HepG2 (cell line): ENCODE data around the gene UBE2E1. TPM values are rescaled to one million over a fixed set of nuclear protein-coding genes. Genes with fewer than 3 reads are reported as not detected.

Source experiments
- ATAC-seq: fragments of 200-7000 bp; cut with Tn5 transposase; 3 replicates; pipeline ENCODE4 v1.9.1; 2020; ENCODE audit warnings: mild to moderate bottlenecking, moderate library complexity
- BruUV-seq: library from RNA; stranded (reverse); fragments of 400-500 nt; replicated peaks from 2 replicates; lab custom pipeline; 2021; lab: Mats Ljungman, UMichigan
- CTCF ChIA-PET: fragments of 300-600 bp; formaldehyde crosslinking; extraction: SDS; loops from one replicate; lab custom pipeline; 2021; ENCODE audit warnings: low total read pairs, inconsistent platforms, low intra/inter-chr PET ratio; lab: Yijun Ruan, JAX
- POLR2A ChIA-PET: fragments of 350-600 bp; sonication (Branson Sonifier 250); formaldehyde crosslinking; loops from one replicate; lab custom pipeline; 2020; ENCODE audit warnings: antibody characterized with exemption, inconsistent platforms; lab: Yijun Ruan, JAX
- DNase-seq: peaks from one replicate; pipeline ENCODE4 v3.0.0-alpha.2; 2015; ENCODE audit warnings: low spot score
- FAIRE-seq: peaks from 3 replicates; lab custom pipeline; 2011; peaks lifted over from hg19 to GRCh38; lab: Jason Lieb, UNC
- H2AFZ ChIP-seq: one replicate; pipeline ENCODE4 v1.6.1; 2011; ENCODE audit warnings: low read length, inconsistent platforms
- H3K27ac ChIP-seq: fragments of 300-600 bp; 3 replicates; pipeline ENCODE4 v1.8.0; 2011; ENCODE audit warnings: mixed run types, mild to moderate bottlenecking, mixed read lengths, low read length, inconsistent platforms; ENCODE audit not compliant: insufficient read depth; ENCODE audit errors: extremely low read length
- H3K27me3 ChIP-seq, 2 experiments: fragments of 200-600 bp in 1 of 2; 2 replicates in 1 of 2; 3 replicates in 1 of 2; pipeline versions ENCODE4 v1.6.0 to v1.8.0; 2011; ENCODE audit warnings: low read length in 2 of 2, mild to moderate bottlenecking in 2 of 2, moderate library complexity in 2 of 2, inconsistent platforms in 1 of 2; ENCODE audit not compliant: insufficient read depth in 2 of 2, control insufficient read depth in 1 of 2
- H3K36me3 ChIP-seq, 2 experiments: fragments of 200-600 bp in 1 of 2; replicated peaks in 1 of 2; 2 replicates in 1 of 2; 3 replicates in 1 of 2; pipeline versions ENCODE4 v1.5.1 to v1.8.0; 2011; ENCODE audit warnings: low read length in 2 of 2, inconsistent platforms in 1 of 2; ENCODE audit not compliant: insufficient read depth in 2 of 2, control insufficient read depth in 1 of 2
- H3K4me1 ChIP-seq: 2 replicates; pipeline ENCODE4 v1.5.1; 2012; ENCODE audit warnings: low read length, inconsistent platforms; ENCODE audit not compliant: insufficient read depth
- H3K4me2 ChIP-seq: 2 replicates; pipeline ENCODE4 v1.6.0; 2011; ENCODE audit warnings: low read depth, low read length, inconsistent platforms
- H3K4me3 ChIP-seq, 3 experiments: fragments of 200-600 bp in 1 of 3; sonication (generic), shearing (Covaris generic) in 1 of 3; replicated peaks in 1 of 3; 2 replicates each; pipeline ENCODE4 v1.5.1; 2011 to 2016; ENCODE audit warnings: low read length in 3 of 3, inconsistent platforms in 2 of 3, low read depth in 2 of 3, mild to moderate bottlenecking in 2 of 3, control low read depth in 1 of 3, mixed read lengths in 1 of 3; ENCODE audit not compliant: insufficient read depth in 1 of 3
- H3K79me2 ChIP-seq: one replicate; pipeline ENCODE4 v1.6.1; 2011; ENCODE audit warnings: low read length, inconsistent platforms; ENCODE audit not compliant: insufficient read depth
- H3K9ac ChIP-seq: 2 replicates; pipeline ENCODE4 v1.6.0; 2011; ENCODE audit warnings: mild to moderate bottlenecking, low read depth, low read length, inconsistent platforms; ENCODE audit not compliant: insufficient read depth
- H3K9me3 ChIP-seq: 2 replicates; pipeline ENCODE4 v1.5.1; 2012; ENCODE audit warnings: mild to moderate bottlenecking, low read length
- H4K20me1 ChIP-seq: 2 replicates; pipeline ENCODE4 v1.6.0; 2011; ENCODE audit warnings: inconsistent platforms, mild to moderate bottlenecking, low read length, moderate library complexity; ENCODE audit not compliant: insufficient read depth
- ADNP ChIP-seq: sonication (generic); formaldehyde crosslinking; IDR thresholded peaks from 2 replicates; pipeline ENCODE4 v1.4.0; 2020; ENCODE audit warnings: missing genetic modification reagents
- MATR3 ChIP-seq: sonication (generic); formaldehyde crosslinking; IDR thresholded peaks from 2 replicates; pipeline ENCODE4 v1.4.0; 2020; ENCODE audit warnings: missing genetic modification reagents
- MZF1 ChIP-seq: sonication (generic); formaldehyde crosslinking; IDR thresholded peaks from 2 replicates; pipeline ENCODE4 v1.8.1; 2023; ENCODE audit warnings: mild to moderate bottlenecking, missing genetic modification reagents, borderline replicate concordance
- SMAD3 ChIP-seq: sonication (generic); formaldehyde crosslinking; IDR thresholded peaks from 2 replicates; pipeline ENCODE4 v1.4.0; 2020; ENCODE audit warnings: missing genetic modification reagents
- SMC3 ChIP-seq: IDR thresholded peaks from 2 replicates; pipeline ENCODE4 v1.6.1; 2011; ENCODE audit warnings: low read length, improper control_type of control experiment
- ZEB1 ChIP-seq: IDR thresholded peaks from 2 replicates; pipeline ENCODE4 v1.6.1; 2012; ENCODE audit warnings: mild to moderate bottlenecking, low read depth, inconsistent platforms; ENCODE audit not compliant: insufficient replicate concordance
- ZKSCAN8 ChIP-seq: IDR thresholded peaks from 2 replicates; pipeline ENCODE4 v1.6.1; 2016; ENCODE audit warnings: borderline replicate concordance, missing genetic modification reagents, missing compliant biosample characterization
- ZNF546 ChIP-seq: sonication (generic); formaldehyde crosslinking; conservative IDR thresholded peaks from 2 replicates; pipeline ENCODE4 v1.8.1; 2023; ENCODE audit warnings: mild to moderate bottlenecking, missing genetic modification reagents
- ZNF746 ChIP-seq: sonication (generic); formaldehyde crosslinking; IDR thresholded peaks from 2 replicates; pipeline ENCODE4 v1.8.0; 2022; ENCODE audit warnings: mild to moderate bottlenecking, missing genetic modification reagents
- ZSCAN12 ChIP-seq: sonication (generic); formaldehyde crosslinking; IDR thresholded peaks from 2 replicates; pipeline ENCODE4 v1.9.0; 2021; ENCODE audit warnings: mild to moderate bottlenecking, missing genetic modification reagents
- WGBS: methylation state at CpG from one replicate; pipeline ENCODE4 v1.1.6; 2017; ENCODE audit warnings: low lambda C conversion rate; 5-methylcytosine and 5-hydroxymethylcytosine counted together
- in situ Hi-C: cut with HindIII; loops from 2 replicates; pipeline ENCODE4 v1.10.0; 2017; ENCODE audit warnings: low pct_unique_long_range_greater_than_20kb; ENCODE audit not compliant: extremely low pct_ligation_motif_present
- intact Hi-C: fragments of 100-400 bp; cut with micrococcal nuclease; formaldehyde crosslinking; loops from one replicate; pipeline ENCODE4 v1.10.0; 2022; ENCODE audit not compliant: unreplicated experiment
- polyA plus RNA-seq, 8 experiments: library from polyadenylated mRNA; depleted of rRNA in 3 of 8; stranded (reverse) in 7 of 8; unstranded in 1 of 8; fragments of >200 nt; fragmentation: Illumina TruSeq in 4 of 8; extraction: Trizol in 4 of 8; gene quantifications; 2 replicates each; pipeline versions ENCODE4 v1.2.1 to v1.2.3, GENCODE V29; 2011 to 2016; ENCODE audit warnings: low read depth in 4 of 8, missing spikeins in 1 of 8, mixed read lengths in 1 of 8; ENCODE audit not compliant: insufficient read depth in 1 of 8
- total RNA-seq, 5 experiments: library from RNA; depleted of rRNA; stranded (reverse); fragments of >200 nt; fragmentation: Illumina TruSeq; extraction: Trizol; gene quantifications; 2 replicates each; pipeline ENCODE4 v1.2.3, GENCODE V29; 2016; ENCODE audit warnings: low read depth in 1 of 5
- TF ChIP-seq, protein P1 (sequence below): sonication (generic); formaldehyde crosslinking; IDR thresholded peaks from 2 replicates; pipeline ENCODE4 v1.9.0; 2022; ENCODE audit warnings: low read depth, missing genetic modification reagents
- TF ChIP-seq, protein P2 (sequence below): sonication (generic); formaldehyde crosslinking; IDR thresholded peaks from 2 replicates; pipeline ENCODE4 v1.4.0; 2020; ENCODE audit warnings: missing genetic modification reagents, mild to moderate bottlenecking, borderline replicate concordance
- TF ChIP-seq, protein P3 (sequence below): sonication (generic); formaldehyde crosslinking; conservative IDR thresholded peaks from 2 replicates; pipeline ENCODE4 v1.5.0; 2020; ENCODE audit warnings: missing genetic modification reagents

Gene UBE2E1
- total and polyA plus RNA-seq, 2 of the 13 experiments (the other 11 are each of a cell fraction or from before 2014, with no cell fraction given) = 55.4 to 61.8 TPM

DNA sequence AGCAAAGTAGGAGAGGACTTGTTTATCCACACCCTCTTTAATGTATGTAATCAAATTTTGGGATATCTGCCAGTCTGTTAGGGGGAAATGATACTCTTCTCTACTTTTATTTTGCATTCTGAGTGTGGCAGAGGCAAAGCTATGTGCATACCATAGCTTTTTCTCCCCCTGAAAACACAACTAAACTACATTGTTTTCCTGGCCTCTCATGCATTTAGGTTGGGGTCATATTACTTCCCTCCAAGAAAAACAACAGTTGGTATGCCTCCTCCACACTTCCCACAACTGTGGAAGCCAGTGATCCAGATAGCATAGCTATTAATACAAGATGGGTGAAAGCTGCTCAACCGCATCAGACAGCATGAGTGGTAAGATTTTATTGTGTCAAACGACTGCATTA, 118.0 kb downstream of the UBE2E1 start:
- Histone ChIP-seq H3K9me3 (no peaks in the 10 kb centered on the region), H2AFZ (no peak overlapping the region), H3K4me3 (no peak overlapping the region), H3K27ac (no peak overlapping the region), H3K4me2 (no peak overlapping the region), H3K27me3 (no peaks in the 10 kb centered on the region), H3K9ac (no peak overlapping the region), H3K36me3 (peaks cover 3 to 9% of the 10 kb centered on the region in 2 experiments; a peak in 3 of 5 replicates), H3K4me1 (peaks cover 34% of the 10 kb centered on the region), H4K20me1 (peaks cover 16% of the 10 kb centered on the region), H3K79me2 (peaks cover 3% of the 10 kb centered on the region)
- CTCF ChIA-PET = no interaction called here
- no peak for DNase-seq
- intact Hi-C loops (no loop called here), in situ Hi-C loops (no loop called here)
- POLR2A ChIA-PET = interaction anchor here (1.0 kb wide), 1 partner anchor 10 kb away, joined by 3 read pairs; no protein-coding TSS in a partner anchor
- no peak for TF ChIP-seq ZSCAN12 (CRISPR knock-in tag)
- TF ChIP-seq, protein P1, sequence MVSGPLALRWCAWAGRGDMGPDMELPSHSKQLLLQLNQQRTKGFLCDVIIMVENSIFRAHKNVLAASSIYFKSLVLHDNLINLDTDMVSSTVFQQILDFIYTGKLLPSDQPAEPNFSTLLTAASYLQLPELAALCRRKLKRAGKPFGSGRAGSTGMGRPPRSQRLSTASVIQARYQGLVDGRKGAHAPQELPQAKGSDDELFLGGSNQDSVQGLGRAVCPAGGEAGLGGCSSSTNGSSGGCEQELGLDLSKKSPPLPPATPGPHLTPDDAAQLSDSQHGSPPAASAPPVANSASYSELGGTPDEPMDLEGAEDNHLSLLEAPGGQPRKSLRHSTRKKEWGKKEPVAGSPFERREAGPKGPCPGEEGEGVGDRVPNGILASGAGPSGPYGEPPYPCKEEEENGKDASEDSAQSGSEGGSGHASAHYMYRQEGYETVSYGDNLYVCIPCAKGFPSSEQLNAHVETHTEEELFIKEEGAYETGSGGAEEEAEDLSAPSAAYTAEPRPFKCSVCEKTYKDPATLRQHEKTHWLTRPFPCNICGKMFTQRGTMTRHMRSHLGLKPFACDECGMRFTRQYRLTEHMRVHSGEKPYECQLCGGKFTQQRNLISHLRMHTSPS (CRISPR knock-in tag) = no peak
- no peak for TF ChIP-seq ZNF746 (CRISPR knock-in tag)
- no peak for TF ChIP-seq SMC3
- TF ChIP-seq SMAD3 (CRISPR knock-in tag) = no peak
- no peak for TF ChIP-seq ZKSCAN8
- TF ChIP-seq MATR3 (CRISPR knock-in tag) = no peak
- TF ChIP-seq, protein P2, sequence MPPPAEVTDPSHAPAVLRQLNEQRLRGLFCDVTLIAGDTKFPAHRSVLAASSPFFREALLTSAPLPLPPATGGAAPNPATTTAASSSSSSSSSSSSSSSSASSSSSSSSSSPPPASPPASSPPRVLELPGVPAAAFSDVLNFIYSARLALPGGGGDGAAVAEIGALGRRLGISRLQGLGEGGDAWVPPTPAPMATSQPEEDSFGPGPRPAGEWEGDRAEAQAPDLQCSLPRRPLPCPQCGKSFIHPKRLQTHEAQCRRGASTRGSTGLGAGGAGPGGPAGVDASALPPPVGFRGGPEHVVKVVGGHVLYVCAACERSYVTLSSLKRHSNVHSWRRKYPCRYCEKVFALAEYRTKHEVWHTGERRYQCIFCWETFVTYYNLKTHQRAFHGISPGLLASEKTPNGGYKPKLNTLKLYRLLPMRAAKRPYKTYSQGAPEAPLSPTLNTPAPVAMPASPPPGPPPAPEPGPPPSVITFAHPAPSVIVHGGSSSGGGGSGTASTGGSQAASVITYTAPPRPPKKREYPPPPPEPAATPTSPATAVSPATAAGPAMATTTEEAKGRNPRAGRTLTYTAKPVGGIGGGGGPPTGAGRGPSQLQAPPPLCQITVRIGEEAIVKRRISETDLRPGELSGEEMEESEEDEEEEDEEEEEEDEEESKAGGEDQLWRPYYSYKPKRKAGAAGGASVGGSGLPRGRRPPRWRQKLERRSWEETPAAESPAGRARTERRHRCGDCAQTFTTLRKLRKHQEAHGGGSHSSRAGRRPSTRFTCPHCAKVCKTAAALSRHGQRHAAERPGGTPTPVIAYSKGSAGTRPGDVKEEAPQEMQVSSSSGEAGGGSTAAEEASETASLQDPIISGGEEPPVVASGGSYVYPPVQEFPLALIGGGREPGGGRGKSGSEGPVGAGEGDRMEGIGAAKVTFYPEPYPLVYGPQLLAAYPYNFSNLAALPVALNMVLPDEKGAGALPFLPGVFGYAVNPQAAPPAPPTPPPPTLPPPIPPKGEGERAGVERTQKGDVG (CRISPR knock-in tag) = no peak
- TF ChIP-seq, protein P3, sequence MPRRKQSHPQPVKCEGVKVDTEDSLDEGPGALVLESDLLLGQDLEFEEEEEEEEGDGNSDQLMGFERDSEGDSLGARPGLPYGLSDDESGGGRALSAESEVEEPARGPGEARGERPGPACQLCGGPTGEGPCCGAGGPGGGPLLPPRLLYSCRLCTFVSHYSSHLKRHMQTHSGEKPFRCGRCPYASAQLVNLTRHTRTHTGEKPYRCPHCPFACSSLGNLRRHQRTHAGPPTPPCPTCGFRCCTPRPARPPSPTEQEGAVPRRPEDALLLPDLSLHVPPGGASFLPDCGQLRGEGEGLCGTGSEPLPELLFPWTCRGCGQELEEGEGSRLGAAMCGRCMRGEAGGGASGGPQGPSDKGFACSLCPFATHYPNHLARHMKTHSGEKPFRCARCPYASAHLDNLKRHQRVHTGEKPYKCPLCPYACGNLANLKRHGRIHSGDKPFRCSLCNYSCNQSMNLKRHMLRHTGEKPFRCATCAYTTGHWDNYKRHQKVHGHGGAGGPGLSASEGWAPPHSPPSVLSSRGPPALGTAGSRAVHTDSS (CRISPR knock-in tag) = no peak
- no peak for TF ChIP-seq ZNF546 (CRISPR knock-in tag)
- no peak for TF ChIP-seq MZF1 (CRISPR knock-in tag)
- TF ChIP-seq ADNP (CRISPR knock-in tag) = no peak
- TF ChIP-seq ZEB1 = no peak
- 93% methylated on average over 2 of the region's 2 CpGs for WGBS
- BruUV-seq = no TSS peak
- FAIRE-seq = no peak
- no peak; the same call in 2 of the 3 replicates for ATAC-seq
